GM15510 (cell line): ENCODE results near the gene MTHFD1L.

ENCODE experiments used
- POLR2A ChIP-seq: IDR thresholded peaks from 3 replicates; pipeline ENCODE4 v1.6.1; 2011; ENCODE audit warnings: borderline replicate concordance; ENCODE audit not compliant: insufficient read length; ENCODE audit errors: extremely low read depth

The MTHFD1L gene

GRCh38 chr6:150891888-150892485, 26.5 kb downstream of the MTHFD1L start:
- TF ChIP-seq POLR2A, result no peak

- TF ChIP-seq POLR2A, result no peak
These were observed 28.8 kb downstream of the MTHFD1L start for GRCh38 chr6:150894191-150894744.

GRCh38 chr6:150894935-150895552, 29.5 kb downstream of the MTHFD1L start:
- TF ChIP-seq POLR2A, result no peak

- TF ChIP-seq POLR2A, result no peak
These were observed 30.6 kb downstream of the MTHFD1L start for GRCh38 chr6:150895928-150896632.

GRCh38 chr6:150897400-150897943, 32.0 kb downstream of the MTHFD1L start:
- no peak for TF ChIP-seq POLR2A

GRCh38 chr6:150898399-150899170, 33.1 kb downstream of the MTHFD1L start:
- no peak for TF ChIP-seq POLR2A

GRCh38 chr6:150899231-150899630, 33.7 kb downstream of the MTHFD1L start:
- no peak for TF ChIP-seq POLR2A

GRCh38 chr6:150900049-150900448, 34.5 kb downstream of the MTHFD1L start:
- TF ChIP-seq POLR2A, result no peak

- TF ChIP-seq POLR2A, result no peak
These were observed 36.8 kb downstream of the MTHFD1L start for GRCh38 chr6:150902142-150902776.

GRCh38 chr6:150905769-150906168, 40.3 kb downstream of the MTHFD1L start:
- TF ChIP-seq POLR2A, result no peak

- TF ChIP-seq POLR2A, result no peak
These were observed 41.3 kb downstream of the MTHFD1L start for GRCh38 chr6:150906641-150907326.

- no peak for TF ChIP-seq POLR2A
These were observed 41.9 kb downstream of the MTHFD1L start for GRCh38 chr6:150907383-150907782.

- no peak for TF ChIP-seq POLR2A
These were observed 43.4 kb downstream of the MTHFD1L start for GRCh38 chr6:150908901-150909300.

GRCh38 chr6:150910561-150910960, 45.1 kb downstream of the MTHFD1L start:
- no peak for TF ChIP-seq POLR2A

- TF ChIP-seq POLR2A, result no peak
These were observed 48.9 kb downstream of the MTHFD1L start for GRCh38 chr6:150914372-150914771.
